ENCODE data around the gene C11orf68. TPM values are rescaled to one million over a fixed set of nuclear protein-coding genes. Genes with fewer than 3 reads are reported as not detected.

Gene C11orf68
- total RNA-seq, 1 donor from 2014 or later: 15.9 TPM

GRCh38 chr11:65944767-65945166 is 25.9 kb upstream of the C11orf68 start:
- DNase-seq (ENCODE audit: low spot score): no peak

DNA sequence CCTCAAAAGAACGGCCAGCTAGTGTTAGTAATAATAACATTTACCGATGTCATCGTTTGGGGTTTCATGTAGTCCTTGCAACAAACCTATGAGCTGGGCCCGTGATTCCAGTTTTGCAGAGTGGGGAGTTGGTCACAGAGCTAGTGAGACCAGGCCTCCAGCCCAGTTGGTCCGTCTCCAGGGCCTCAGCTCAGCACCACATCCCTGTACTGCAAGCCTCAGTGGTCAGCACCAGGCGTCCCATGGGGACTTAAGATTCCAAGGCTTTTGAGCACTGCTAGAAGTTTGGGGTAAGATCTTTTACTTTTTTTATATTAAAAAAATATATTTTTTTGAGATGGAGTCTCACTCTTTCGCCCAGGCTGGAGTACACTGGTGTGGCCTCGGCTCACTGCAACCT is 25.3 kb upstream of the C11orf68 start:
- no peak for DNase-seq (ENCODE audit: low spot score)

DNA sequence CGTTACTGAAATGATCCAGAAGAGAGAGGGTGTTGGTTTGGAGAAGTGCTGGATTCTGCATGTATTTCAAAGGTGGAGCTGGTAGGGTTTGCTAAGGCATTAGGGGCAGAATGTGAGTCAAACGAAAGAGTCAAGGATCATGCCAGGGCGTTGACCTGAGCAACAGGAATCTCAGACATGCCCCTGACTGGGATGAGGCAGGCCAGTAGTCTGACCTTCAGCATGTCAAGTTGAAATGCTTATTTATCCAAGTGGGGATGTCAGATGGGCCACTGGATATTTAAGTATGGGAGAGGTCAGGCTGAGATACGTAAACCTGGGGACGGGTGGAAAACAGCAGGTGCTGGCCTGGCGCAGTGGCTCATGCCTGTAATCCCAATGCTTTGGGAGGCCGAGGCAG is 23.7 kb upstream of the C11orf68 start:
- no peak for DNase-seq (ENCODE audit: low spot score)

DNA sequence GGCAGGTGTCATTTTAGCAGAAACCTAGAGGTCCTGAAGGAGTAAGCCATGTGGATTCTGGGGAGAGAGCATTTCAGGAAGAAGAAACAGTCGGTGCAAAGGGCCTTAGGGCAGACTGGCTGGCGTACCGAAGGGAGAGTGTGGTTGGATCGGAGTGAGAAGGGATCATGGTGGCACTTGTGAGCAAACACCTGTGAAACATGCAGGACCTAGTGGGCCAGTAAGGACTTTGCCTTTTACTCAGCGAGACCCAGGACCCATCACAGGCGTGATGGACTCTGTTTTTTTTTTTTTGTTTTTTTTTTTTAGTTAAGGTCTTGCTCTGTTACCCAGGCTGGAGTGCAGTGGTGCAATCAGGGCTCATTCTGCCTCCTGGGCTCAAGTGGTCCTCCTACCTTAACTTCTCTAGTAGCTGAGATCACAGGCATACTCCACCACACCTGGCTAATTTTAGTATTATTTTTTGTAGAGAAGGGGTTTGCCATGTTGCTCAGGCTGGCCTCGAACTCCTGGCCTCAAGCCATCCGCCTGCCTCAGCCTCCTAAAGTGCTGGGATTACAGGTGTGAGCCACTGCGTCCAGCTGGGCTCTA is 23.0 kb upstream of the C11orf68 start:
- DNase-seq (ENCODE audit: low spot score): no peak

DNA sequence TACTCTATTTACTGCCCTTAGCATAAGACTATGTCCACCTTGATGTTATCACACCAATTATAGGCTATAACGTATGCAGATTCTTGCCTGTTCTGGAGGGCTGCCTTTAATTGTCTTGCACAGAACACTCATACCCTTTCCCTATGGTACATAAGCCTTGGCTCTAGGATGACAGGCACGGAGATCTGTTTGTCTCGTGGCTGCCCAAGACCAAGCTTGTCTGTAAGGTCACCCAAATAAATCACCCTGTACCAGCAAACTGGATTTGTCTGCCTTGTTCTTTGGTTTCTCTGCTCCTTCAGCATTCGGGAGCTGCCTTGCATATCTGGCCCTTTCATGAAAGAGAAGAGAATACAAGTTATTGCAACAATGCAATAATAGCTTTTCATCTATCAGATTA is 18.9 kb upstream of the C11orf68 start:
- DNase-seq (ENCODE audit: low spot score): no peak

GRCh38 chr11:65934014-65934413 is 15.2 kb upstream of the C11orf68 start:
- DNase-seq (ENCODE audit: low spot score): peak; percentile 71

DNA sequence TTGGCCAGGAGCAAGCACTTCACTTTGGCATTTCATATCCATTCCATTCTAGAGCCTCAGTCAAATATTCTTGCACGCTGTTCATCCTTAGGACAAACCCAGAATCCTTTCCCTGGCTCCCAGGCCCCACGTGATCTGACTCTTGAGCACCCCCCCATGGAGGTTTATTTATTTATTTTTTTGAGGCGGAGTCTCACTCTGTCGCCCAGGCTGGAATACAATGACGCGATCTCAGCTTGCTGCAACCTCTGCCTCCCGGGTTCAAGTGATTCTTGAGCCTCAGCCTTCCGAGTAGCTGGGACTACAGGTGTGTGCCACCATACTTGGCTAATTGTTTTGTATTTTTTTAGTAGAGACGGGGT is 13.7 kb upstream of the C11orf68 start:
- no peak for DNase-seq (ENCODE audit: low spot score)

DNA sequence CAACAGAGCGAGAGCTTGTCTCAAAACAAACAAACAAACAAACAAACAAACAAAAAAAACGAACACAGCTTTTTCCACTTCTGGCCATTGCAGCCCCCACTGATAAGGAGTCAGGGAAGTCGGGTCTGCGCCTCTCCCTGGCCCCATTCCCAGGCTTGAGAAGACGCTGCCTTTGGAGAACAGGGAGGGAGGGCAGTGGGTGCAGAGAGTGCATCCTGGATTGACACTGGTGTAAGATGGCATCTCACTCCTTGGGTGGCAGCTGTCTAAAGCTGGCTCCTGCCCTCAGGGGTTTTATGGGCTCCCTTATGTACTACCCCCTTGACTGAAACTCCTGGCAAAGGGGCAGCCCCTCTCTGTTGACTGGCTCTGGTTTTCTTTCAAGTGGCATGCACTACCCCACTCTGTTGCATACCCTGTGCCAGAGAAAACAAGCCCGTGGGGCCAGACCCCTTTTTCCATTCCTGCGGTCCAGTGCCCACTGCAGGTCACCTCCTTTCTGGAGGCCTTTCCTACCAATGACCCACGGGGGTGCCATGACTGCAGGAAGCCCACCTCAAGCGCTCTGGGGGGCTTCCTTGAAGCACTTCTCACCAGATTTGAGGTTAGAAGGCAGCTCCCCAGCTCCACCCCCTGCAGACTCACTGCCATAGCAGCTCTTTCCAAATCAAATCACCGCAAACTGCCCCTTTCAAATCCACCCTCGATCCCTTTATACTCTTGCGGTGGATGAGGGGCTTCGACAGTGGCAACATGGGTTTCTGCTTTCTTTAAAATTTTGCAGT is 13.1 kb upstream of the C11orf68 start:
- no peak for DNase-seq (ENCODE audit: low spot score)

DNA sequence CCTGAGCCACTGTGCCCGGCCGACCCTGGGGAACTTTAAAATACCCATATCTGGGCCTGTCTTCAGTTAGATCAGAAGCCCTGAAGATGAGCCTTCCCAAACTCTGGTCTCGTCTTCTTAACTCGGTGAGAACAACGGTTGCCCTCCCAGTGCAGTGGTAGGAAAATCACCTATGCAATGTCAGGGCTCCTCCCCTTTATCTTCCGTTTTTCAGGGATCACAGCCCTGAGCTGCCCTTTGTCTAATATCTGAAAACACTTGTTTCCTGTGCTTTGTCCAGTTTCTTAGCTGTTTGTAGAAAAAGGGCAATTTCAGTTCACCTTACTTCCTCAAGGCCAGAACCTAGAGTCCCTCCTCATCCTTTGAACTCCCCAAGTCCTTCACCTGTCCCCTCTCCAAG is 9.8 kb upstream of the C11orf68 start:
- DNase-seq (ENCODE audit: low spot score): no peak

DNA sequence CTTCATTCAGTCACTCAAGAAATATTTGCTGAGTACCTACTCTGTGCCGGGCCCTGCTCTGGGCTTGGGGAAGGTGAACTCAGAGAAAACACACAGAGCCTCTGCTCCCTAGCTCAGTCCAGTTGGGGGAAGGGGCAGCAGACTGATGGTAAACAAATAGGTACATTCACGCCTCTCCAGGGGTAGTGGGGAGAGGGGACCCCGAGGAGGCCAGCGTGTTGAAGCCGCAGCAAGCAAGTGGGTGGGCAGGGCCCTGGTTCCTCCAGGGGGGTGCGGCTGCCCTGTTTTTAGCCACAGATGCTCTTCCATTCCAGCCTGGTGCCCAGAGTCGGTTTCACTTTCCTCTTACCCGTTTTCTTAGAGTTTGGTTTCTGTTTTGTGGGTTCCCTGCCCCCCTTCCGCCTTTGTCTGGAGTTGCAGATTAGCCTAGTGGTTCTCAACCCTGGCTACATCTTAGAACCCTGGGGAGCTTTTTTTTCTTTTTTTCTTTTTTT is 9.1 kb upstream of the C11orf68 start:
- no peak for DNase-seq (ENCODE audit: low spot score)

DNA sequence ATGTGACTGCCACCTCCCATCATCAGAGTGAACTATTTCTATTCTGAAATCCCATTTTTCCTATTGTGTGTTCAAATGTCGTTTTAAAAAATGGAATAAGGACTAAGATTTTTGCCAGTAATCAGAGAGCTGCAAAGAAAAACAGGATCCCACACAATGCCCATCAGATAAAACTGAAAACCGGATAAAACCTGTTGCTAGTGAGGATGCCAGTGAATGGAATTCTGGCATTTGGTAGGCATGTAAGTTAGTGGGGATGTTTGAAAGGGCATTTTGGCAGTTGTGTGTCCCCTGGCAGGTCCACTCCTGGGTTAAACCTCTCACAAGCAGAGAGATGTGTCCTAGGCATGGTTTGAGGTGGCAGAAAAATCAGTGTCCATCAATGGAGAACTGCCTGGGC is 6.5 kb upstream of the C11orf68 start:
- no peak for DNase-seq (ENCODE audit: low spot score)

DNA sequence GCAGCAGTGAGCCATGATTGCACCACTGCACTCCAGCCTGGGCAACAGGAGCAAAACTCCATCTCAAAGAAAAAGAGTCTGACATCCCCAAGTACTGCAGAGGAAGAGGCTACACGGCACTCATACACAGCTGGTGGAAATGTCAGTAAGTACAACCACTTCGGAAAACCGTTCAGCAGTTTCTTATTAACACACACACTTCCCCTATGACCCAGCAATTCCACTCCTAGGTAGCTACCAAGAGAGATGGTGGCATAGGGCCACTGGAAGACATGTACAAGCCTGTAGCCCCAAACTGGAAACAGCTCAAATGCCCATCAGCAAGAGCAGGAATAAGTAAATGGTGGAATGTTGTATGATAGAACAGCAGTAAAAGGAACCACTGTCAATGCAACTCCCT is 3.7 kb upstream of the C11orf68 start:
- DNase-seq (ENCODE audit: low spot score): no peak

GRCh38 chr11:65921876-65922275 is 3.0 kb upstream of the C11orf68 start:
- no peak for DNase-seq (ENCODE audit: low spot score)

DNA sequence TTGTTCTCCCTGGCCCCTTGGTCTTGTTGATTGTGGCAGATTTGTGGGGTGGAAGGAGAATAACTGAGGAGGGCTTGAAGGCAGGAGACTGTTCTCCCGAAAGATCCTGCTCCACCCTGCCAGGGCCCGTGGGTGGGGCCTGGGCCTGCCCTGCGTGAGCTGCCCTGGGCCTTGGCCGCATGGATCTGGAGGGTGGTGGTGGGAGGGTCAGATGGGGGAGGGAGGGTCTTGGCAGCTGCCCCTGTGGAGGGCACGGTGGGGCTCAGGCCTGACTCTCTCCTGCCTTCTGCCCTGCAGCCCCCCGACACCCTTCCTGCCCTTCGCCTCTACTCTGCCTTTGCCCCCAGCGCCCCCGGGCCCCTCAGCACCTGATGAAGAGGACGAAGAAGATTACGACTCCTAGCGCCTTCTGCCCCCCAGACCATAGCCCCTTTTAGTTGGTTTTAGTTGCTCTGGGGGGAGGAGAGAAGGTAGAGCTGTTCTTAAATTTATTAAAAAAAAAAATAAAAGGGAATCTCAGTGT is 2.2 kb upstream of the C11orf68 start:
- DNase-seq (ENCODE audit: low spot score): no peak

GRCh38 chr11:65920372-65920802 is 1.5 kb upstream of the C11orf68 start:
- no peak for DNase-seq (ENCODE audit: low spot score)

GRCh38 chr11:65919573-65920371 is 910 bp upstream of the C11orf68 start:
- DNase-seq (ENCODE audit: low spot score): no peak

GRCh38 chr11:65919141-65919572 is 295 bp upstream of the C11orf68 start, which contains the start of gene DRAP1:
DRAP1 (plus strand) TSS chr11:65919426; CDS start chr11:65919502, 76 bp downstream.
- peak; percentile 99 for DNase-seq (ENCODE audit: low spot score)

DNA sequence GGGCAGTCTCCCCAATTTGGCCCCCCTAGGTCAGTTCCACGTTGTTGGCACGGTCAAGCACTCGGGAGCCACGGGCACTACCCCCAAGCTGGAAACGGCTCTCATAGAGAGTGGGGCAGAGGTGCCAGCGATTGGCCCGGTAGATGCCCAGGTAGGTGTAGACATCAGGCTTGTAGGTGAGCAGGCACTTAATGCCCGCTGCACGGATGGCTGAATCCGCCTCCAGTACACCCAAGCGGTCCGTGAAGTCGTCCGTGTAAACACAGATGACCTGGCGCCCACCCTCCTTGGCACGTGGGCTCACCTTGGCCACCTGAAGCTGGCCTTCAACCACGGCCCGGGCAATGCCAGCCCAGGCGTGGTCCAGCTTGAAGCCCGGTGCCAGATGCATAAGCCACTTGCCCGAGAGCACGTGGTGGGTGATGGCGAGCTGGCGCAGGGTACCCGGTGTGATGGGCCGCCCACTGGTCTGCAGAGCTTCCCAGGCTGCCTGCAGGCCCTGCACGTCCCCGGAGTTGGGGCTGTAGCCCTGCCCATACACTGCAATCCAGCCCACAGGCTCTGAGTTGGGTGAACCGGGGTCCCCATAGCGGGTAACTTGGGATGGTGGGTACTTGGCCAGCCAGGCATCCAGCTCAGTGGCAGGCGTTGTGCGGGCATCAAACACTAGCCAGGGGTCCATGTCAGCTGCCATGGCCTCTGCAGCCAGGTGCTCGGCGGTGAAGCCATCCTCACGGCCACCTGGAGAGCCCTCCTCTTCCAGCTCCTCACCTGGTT is 1.2 kb downstream of the C11orf68 start:
- no peak for DNase-seq (ENCODE audit: low spot score)

DNA sequence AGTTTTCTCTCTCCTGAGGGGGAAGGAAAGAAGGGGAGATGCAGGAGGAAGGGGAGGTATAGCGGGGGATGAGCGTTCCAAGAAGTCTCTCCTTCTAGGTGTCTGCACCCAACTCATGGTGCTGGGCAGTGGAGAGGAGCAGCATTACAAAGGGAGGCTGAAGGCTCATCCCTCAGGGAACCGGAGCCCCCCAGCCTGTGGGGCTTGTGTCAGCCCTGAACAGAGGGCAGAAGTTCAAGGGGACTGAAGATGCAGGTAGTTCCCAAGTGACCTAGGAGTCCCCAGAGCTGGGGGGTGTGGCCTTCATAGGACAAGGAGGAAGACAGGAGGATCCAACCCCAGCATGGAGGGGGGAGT is 1.8 kb downstream of the C11orf68 start:
- no peak for DNase-seq (ENCODE audit: low spot score)

DNA sequence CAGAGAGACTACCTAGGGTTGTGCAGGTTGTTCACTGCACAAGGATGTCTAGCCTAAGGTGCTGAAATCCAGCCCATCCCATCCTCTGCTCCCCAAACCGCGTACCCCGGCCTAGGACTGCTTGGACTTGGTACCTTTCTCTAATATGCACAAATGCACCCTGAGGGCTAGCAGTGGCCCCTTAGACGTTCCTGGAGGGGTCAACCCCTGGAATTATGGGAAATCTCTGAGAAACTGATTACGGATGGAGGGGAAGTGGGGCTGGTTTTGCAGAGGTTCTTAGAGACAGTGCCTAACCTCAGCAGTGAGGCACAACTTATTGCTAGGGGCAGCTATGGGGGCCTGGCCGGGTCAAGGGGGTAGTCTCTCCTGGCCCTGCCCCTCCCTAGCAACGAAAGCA is 2.5 kb downstream of the C11orf68 start:
- no peak for DNase-seq (ENCODE audit: low spot score)

DNA sequence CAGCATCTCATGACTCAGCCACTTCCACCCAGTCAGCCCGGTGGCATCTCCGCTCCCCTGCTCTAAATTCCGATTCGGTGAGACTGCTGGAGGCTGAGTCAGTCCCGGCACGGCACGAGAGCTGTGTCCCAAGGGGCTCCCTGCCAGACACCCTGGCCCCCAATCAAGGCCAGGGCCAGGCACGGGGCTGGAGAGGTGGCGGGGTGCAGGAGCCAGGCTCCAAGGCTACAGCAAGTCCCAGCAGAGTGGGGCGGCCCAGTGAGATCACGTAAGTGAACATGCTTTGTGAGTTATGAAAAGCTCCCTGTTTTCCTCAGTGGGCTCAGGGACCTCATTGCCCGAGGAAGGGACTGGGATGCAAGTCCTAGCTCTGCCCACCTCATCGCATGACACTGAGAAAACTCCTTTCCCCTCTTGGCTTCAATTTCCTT is 3.0 kb downstream of the C11orf68 start:
- peak; percentile 94 for DNase-seq (ENCODE audit: low spot score)
